ENCODE data around the gene RPS3A. TPM values are rescaled to one million over a fixed set of nuclear protein-coding genes. Genes with fewer than 3 reads are reported as not detected.

Gene RPS3A
- total RNA-seq, 2 experiments from 2014 or later = 2,077 to 2,995 TPM

DNA sequence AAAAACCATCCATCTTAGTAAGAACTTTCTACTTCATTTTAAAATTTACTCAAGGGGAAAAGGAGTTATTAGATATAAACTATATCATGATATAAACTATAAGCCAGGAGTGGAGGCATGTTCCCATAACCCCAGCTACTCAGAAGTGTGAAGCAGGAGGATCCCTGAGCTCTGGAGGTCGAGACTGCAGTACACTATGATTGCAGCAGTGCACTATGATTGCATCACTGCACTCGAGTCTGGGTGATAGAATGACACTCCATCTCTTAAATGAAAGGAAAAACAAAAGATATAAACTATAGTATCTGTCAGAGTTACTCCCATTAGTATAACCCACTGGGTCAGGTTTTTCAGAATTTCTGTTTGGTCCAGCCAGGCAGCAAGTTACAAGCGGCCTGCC, 47.6 kb downstream of the RPS3A start:
- ChIA-PET POLR2A (no interaction called here), CTCF (interaction anchor here (1.3 kb wide), 1 partner anchor 927 kb away, joined by 3 read pairs; no protein-coding TSS in a partner anchor)
- Mint-ChIP-seq H3K4me3 (no peak overlapping the region), H3K27me3 (no peaks in the 10 kb centered on the region), H3K9me3 (ENCODE audit: low read depth) (no peaks in the 10 kb centered on the region), H3K4me1 (no peaks in the 10 kb centered on the region), H3K27ac (no peak overlapping the region), H3K36me3 (ENCODE audit: low read depth) (no peaks in the 10 kb centered on the region)
- intact Hi-C loops (cut with DNase I, micrococcal nuclease) = no loop called here
- DNase-seq (no peak), ATAC-seq (no peak)

- Mint-ChIP-seq H3K4me3 (no peak overlapping the region), H3K27ac (no peak overlapping the region), H3K27me3 (no peaks in the 10 kb centered on the region), H3K9me3 (ENCODE audit: low read depth) (no peaks in the 10 kb centered on the region), H3K4me1 (no peaks in the 10 kb centered on the region), H3K36me3 (ENCODE audit: low read depth) (no peaks in the 10 kb centered on the region)
- DNase-seq = no peak
- intact Hi-C loops (cut with DNase I, micrococcal nuclease) = no loop called here
- ChIA-PET CTCF (interaction anchor here (1.3 kb wide), 1 partner anchor 926 kb away, joined by 3 read pairs; no protein-coding TSS in a partner anchor), POLR2A (no interaction called here)
- ATAC-seq = no peak
Observed at GRCh38 chr4:151148261-151148660, 48.8 kb downstream of the RPS3A start.

DNA sequence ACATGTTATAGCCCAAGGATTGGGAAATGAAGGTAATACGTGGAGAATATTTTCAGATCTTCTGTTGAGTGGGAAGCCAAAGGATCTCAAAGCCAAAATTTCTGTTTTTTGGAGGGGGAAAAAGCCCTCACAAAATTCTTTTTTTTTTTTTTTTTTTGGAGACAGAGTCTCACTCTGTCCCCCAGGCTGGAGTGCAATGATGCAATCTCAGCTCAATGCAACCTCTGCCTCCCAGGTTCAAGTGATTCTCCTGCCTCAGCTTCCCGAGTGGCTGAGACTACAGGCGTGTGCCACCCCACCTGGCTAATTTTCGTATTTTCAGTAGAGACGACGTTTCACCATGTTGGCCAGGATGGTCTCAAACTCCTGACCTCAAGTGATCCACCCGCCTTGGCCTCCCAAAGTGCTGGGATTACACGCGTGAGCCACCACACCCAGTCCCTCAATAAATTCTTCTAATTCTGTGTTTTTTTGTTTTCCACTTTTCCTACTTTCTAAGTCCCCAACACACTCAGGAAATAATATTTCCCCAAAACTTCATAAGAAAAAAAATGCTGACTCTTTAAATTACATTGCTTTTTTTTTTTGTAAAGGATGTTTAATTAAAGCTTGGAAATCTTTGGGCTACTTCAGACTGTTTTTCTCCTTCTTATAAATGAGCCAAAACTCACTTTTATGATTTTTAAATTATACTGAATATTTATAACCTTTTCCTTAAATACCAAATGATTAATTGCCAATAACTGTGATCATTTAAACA, 51.6 kb downstream of the RPS3A start:
- POLR2A ChIA-PET = no interaction called here
- H3K27me3 Mint-ChIP-seq = no peaks in the 10 kb centered on the region
- H3K36me3 Mint-ChIP-seq (ENCODE audit: low read depth) = no peaks in the 10 kb centered on the region
- CTCF ChIA-PET = interaction anchor here (1.0 kb wide), 1 partner anchor 11 kb away, joined by 3 read pairs; no protein-coding TSS in a partner anchor
- no peak for ATAC-seq
- no peaks in the 10 kb centered on the region for H3K9me3 Mint-ChIP-seq (ENCODE audit: low read depth)
- H3K27ac Mint-ChIP-seq = no peak overlapping the region
- intact Hi-C loops (cut with DNase I, micrococcal nuclease) = no loop called here
- no peak overlapping the region for H3K4me3 Mint-ChIP-seq
- DNase-seq = no peak
- no peaks in the 10 kb centered on the region for H3K4me1 Mint-ChIP-seq

DNA sequence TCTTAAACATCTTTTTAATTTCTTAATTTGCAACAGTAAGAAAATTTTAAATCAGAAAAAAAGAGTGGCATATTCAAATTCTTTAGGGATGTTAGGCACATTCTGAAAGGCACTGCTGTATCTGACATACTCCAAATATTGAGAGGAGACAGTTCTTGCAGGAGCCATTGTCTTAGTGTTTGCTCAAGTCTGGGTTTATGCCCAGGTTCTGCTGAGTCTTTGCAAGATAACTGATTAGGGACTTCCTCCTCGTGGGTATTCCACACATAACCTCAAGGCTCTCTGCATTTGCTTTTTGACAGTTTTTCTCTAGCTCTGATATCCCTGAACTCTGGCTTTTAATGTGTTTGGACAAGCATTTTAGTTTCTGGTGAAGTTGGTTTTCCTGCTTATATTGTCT, 52.6 kb downstream of the RPS3A start:
- H3K4me3 Mint-ChIP-seq = no peak overlapping the region
- DNase-seq (no peak), ATAC-seq (no peak)
- intact Hi-C loops (cut with DNase I, micrococcal nuclease) = no loop called here
- H3K4me1 Mint-ChIP-seq = no peaks in the 10 kb centered on the region
- peaks cover 6% of the 10 kb centered on the region for H3K27me3 Mint-ChIP-seq
- no peaks in the 10 kb centered on the region for H3K36me3 Mint-ChIP-seq (ENCODE audit: low read depth)
- no peaks in the 10 kb centered on the region for H3K9me3 Mint-ChIP-seq (ENCODE audit: low read depth)
- POLR2A ChIA-PET = no interaction called here
- CTCF ChIA-PET = interaction anchor here (1.0 kb wide), 1 partner anchor 10 kb away, joined by 3 read pairs; no protein-coding TSS in a partner anchor
- no peak overlapping the region for H3K27ac Mint-ChIP-seq

- ChIA-PET POLR2A (no interaction called here), CTCF (interaction anchor here (0.7 kb wide), 1 partner anchor 10 kb away, joined by 3 read pairs; no protein-coding TSS in a partner anchor)
- H3K27ac Mint-ChIP-seq = no peak overlapping the region
- no peak for ATAC-seq
- no peaks in the 10 kb centered on the region for H3K36me3 Mint-ChIP-seq (ENCODE audit: low read depth)
- no peak overlapping the region for H3K4me3 Mint-ChIP-seq
- no peak for DNase-seq
- intact Hi-C loops (cut with DNase I, micrococcal nuclease) = no loop called here
- peaks cover 6% of the 10 kb centered on the region for H3K9me3 Mint-ChIP-seq (ENCODE audit: low read depth)
- H3K4me1 Mint-ChIP-seq = no peaks in the 10 kb centered on the region
- peaks cover 16% of the 10 kb centered on the region for H3K27me3 Mint-ChIP-seq
Observed at GRCh38 chr4:151153585-151153984, 54.2 kb downstream of the RPS3A start.

Other genes starting within 250 kb of the RPS3A start
- gene LRBA, start 84.3 kb upstream of the RPS3A start, total RNA-seq = 10 to 100 TPM; 56.6 to 59.2 TPM
- not detected for gene PRSS48, start 177.5 kb downstream of the RPS3A start, total RNA-seq
- gene SH3D19, start 226.0 kb downstream of the RPS3A start, total RNA-seq = not detected

Data from activated CD4-positive, alpha-beta T cell treated with anti-CD3 and anti-CD28 coated beads for 36 hours (primary cell).